ENCODE measurements around the gene PXDN.

Gene PXDN

DNA sequence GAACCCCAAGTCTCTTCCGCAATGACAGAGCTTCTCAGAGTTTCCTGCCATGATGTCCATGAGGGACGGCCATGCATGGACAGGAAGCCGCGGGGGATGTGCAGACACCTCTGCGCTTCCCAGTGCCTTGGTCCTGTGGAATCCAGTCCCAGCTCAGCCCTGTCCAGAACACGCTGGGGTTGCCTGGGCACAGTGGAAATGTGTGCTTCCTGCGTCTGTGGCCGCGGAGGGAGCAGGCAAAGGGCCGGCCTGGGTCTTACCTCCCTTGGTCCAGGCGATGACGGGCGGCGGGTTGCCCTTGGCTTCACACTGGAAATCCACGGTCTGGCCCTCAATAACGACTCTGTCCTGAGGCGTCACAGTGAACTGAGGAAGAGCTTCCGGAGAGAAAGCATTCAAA is 79.6 kb downstream of the PXDN start:
- H3K27ac ChIP-seq (ENCODE audit: low read length): no peak overlapping the region
- no peak overlapping the region for H3K4me3 ChIP-seq (ENCODE audit: low read length)
- H3K9ac ChIP-seq (ENCODE audit: low read length): no peak overlapping the region
- no peaks in the 10 kb centered on the region for H3F3A ChIP-seq (ENCODE audit: insufficient read depth, low read length)
- H3K4me1 ChIP-seq (ENCODE audit: low read length): no peaks in the 10 kb centered on the region
- TF ChIP-seq EZH2phosphoT487 (IDR thresholded peaks at IDR 0.05; ENCODE audit: low read length): no peak
- TF ChIP-seq EZH2 (optimal IDR thresholded peaks at IDR 0.05; ENCODE audit: low read depth, low read length): no peak
- TF ChIP-seq, protein P1, sequence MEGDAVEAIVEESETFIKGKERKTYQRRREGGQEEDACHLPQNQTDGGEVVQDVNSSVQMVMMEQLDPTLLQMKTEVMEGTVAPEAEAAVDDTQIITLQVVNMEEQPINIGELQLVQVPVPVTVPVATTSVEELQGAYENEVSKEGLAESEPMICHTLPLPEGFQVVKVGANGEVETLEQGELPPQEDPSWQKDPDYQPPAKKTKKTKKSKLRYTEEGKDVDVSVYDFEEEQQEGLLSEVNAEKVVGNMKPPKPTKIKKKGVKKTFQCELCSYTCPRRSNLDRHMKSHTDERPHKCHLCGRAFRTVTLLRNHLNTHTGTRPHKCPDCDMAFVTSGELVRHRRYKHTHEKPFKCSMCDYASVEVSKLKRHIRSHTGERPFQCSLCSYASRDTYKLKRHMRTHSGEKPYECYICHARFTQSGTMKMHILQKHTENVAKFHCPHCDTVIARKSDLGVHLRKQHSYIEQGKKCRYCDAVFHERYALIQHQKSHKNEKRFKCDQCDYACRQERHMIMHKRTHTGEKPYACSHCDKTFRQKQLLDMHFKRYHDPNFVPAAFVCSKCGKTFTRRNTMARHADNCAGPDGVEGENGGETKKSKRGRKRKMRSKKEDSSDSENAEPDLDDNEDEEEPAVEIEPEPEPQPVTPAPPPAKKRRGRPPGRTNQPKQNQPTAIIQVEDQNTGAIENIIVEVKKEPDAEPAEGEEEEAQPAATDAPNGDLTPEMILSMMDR (IDR thresholded peaks at IDR 0.05; ENCODE audit: low read length): no peak
- no peak overlapping the region for H3K4me2 ChIP-seq (ENCODE audit: low read depth, low read length)
- no peak for DNase-seq
- no peaks in the 10 kb centered on the region for H3K9me2 ChIP-seq (replicated peaks; ENCODE audit: insufficient read depth, low read length)
- H3K9me3 ChIP-seq (replicated peaks; ENCODE audit: insufficient read depth, low read length): no peaks in the 10 kb centered on the region
- H4K20me1 ChIP-seq (ENCODE audit: insufficient read depth, low read length): no peaks in the 10 kb centered on the region
- no peaks in the 10 kb centered on the region for H3K79me2 ChIP-seq (ENCODE audit: low read length)
- no peak overlapping the region for H2AFZ ChIP-seq (ENCODE audit: low read length)
- H3K27me3 ChIP-seq (replicated peaks; ENCODE audit: insufficient read depth, low read length): no peaks in the 10 kb centered on the region
- H3K36me3 ChIP-seq (replicated peaks; ENCODE audit: insufficient read depth, low read length): no peaks in the 10 kb centered on the region

DNA sequence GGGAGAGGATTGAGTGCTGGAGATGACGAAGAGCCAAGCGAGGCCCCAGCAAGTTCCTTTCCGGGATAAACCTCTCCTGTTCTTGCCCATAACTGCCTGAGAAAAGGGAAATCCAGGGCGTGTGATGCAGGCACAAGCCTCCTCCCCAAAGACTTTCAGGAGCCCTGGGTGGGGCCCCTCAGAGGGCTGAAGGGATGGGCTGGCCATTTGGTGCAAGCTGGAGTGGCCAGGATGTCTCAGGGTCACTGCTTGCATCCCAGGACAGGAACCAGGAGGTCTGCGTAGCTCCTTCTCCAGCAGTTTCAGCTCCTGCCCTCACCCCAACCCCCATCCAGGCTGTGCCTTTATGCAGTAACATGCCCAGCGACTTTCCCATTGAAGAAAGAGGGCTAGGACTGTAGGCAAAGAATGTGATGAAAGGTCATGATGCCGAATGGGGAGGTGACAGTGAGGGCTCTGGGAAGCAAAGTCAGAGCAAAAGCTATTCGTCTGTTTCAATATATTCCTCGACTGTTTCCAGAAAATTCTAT is 80.2 kb downstream of the PXDN start:
- TF ChIP-seq, protein P1 (IDR thresholded peaks at IDR 0.05; ENCODE audit: low read length): no peak
- TF ChIP-seq EZH2 (optimal IDR thresholded peaks at IDR 0.05; ENCODE audit: low read depth, low read length) (no peak), EZH2phosphoT487 (IDR thresholded peaks at IDR 0.05; ENCODE audit: low read length) (no peak)
- no peak for DNase-seq
- Histone ChIP-seq H3K9ac (ENCODE audit: low read length) (no peak overlapping the region), H3K27me3 (replicated peaks; ENCODE audit: insufficient read depth, low read length) (no peaks in the 10 kb centered on the region), H4K20me1 (ENCODE audit: insufficient read depth, low read length) (no peaks in the 10 kb centered on the region), H3K36me3 (replicated peaks; ENCODE audit: insufficient read depth, low read length) (no peaks in the 10 kb centered on the region), H3K9me2 (replicated peaks; ENCODE audit: insufficient read depth, low read length) (no peaks in the 10 kb centered on the region), H2AFZ (ENCODE audit: low read length) (no peak overlapping the region), H3K9me3 (replicated peaks; ENCODE audit: insufficient read depth, low read length) (no peaks in the 10 kb centered on the region), H3K4me1 (ENCODE audit: low read length) (no peaks in the 10 kb centered on the region), H3K4me2 (ENCODE audit: low read depth, low read length) (no peak overlapping the region), H3F3A (ENCODE audit: insufficient read depth, low read length) (no peaks in the 10 kb centered on the region), H3K27ac (ENCODE audit: low read length) (no peak overlapping the region), H3K4me3 (ENCODE audit: low read length) (no peak overlapping the region), H3K79me2 (ENCODE audit: low read length) (no peaks in the 10 kb centered on the region)

DNA sequence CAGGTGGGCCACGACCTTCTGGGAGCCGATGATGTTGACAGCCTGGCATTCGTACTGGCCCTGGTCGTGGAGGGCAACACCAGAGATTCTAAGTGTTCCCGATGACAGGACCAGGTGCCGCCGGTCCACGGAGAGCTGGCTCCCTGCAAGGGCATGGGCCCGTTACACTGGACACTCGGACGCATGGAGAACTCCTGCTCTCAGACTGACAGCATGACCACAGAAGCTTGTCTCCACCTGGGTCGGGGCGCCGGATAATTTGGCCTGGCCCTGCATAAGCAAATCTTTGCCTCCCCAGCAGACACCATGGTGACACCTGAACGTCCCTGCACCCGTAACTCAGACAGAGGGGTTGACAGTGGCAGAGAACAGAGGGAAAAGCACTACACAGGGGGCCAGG is 80.7 kb downstream of the PXDN start:
- no peaks in the 10 kb centered on the region for H3F3A ChIP-seq (ENCODE audit: insufficient read depth, low read length)
- no peak for DNase-seq
- H2AFZ ChIP-seq (ENCODE audit: low read length): no peak overlapping the region
- H4K20me1 ChIP-seq (ENCODE audit: insufficient read depth, low read length): no peaks in the 10 kb centered on the region
- no peaks in the 10 kb centered on the region for H3K79me2 ChIP-seq (ENCODE audit: low read length)
- no peaks in the 10 kb centered on the region for H3K36me3 ChIP-seq (replicated peaks; ENCODE audit: insufficient read depth, low read length)
- H3K27ac ChIP-seq (ENCODE audit: low read length): no peak overlapping the region
- no peak overlapping the region for H3K4me2 ChIP-seq (ENCODE audit: low read depth, low read length)
- H3K4me1 ChIP-seq (ENCODE audit: low read length): no peaks in the 10 kb centered on the region
- no peaks in the 10 kb centered on the region for H3K9me3 ChIP-seq (replicated peaks; ENCODE audit: insufficient read depth, low read length)
- no peak for TF ChIP-seq EZH2phosphoT487 (IDR thresholded peaks at IDR 0.05; ENCODE audit: low read length)
- no peak for TF ChIP-seq EZH2 (optimal IDR thresholded peaks at IDR 0.05; ENCODE audit: low read depth, low read length)
- TF ChIP-seq, protein P1 (IDR thresholded peaks at IDR 0.05; ENCODE audit: low read length): no peak
- H3K9me2 ChIP-seq (replicated peaks; ENCODE audit: insufficient read depth, low read length): no peaks in the 10 kb centered on the region
- no peak overlapping the region for H3K4me3 ChIP-seq (ENCODE audit: low read length)
- H3K9ac ChIP-seq (ENCODE audit: low read length): no peak overlapping the region
- no peaks in the 10 kb centered on the region for H3K27me3 ChIP-seq (replicated peaks; ENCODE audit: insufficient read depth, low read length)

Data from MM.1S (cell line).